ENCODE measurements around the gene TMEM38A.

The TMEM38A gene

GRCh38 chr19:16652854-16653253 is 8.1 kb upstream of the TMEM38A start:
- ChIA-PET POLR2A (no interaction called here), CTCF (no interaction called here)
- H3K4me3 ChIP-seq (ENCODE audit: low read depth, low read length): no peak overlapping the region
- H3K9me3 ChIP-seq (ENCODE audit: control insufficient read depth, insufficient read depth, low read depth, low read length): no peaks in the 10 kb centered on the region
- no peak overlapping the region for H3K27ac ChIP-seq (ENCODE audit: extremely low read depth, low read depth, low read length)
- TF ChIP-seq ZNF529 (tag by site-specific recombination; IDR thresholded peaks at IDR 0.05; ENCODE audit: insufficient replicate concordance) (no peak), REPIN1 (tag by site-specific recombination; IDR thresholded peaks at IDR 0.05; ENCODE audit: low read depth) (no peak), ZNF843 (tag by site-specific recombination; IDR thresholded peaks at IDR 0.05) (no peak), SETDB1 (IDR thresholded peaks at IDR 0.05; ENCODE audit: insufficient read length, low read length) (no peak), ZNF549 (tag by site-specific recombination; IDR thresholded peaks at IDR 0.05) (no peak), ZBTB6 (tag by site-specific recombination; IDR thresholded peaks at IDR 0.05) (no peak), ZNF169 (tag by site-specific recombination; IDR thresholded peaks at IDR 0.05) (no peak), ZNF19 (tag by site-specific recombination; IDR thresholded peaks at IDR 0.05; ENCODE audit: low read depth) (no peak), ZNF404 (tag by site-specific recombination; IDR thresholded peaks at IDR 0.05) (no peak), ZNF580 (tag by site-specific recombination; IDR thresholded peaks at IDR 0.05) (no peak), ZNF174 (tag by site-specific recombination; IDR thresholded peaks at IDR 0.05) (no peak), ZNF600 (tag by site-specific recombination; IDR thresholded peaks at IDR 0.05) (no peak), GLIS2 (tag by site-specific recombination; IDR thresholded peaks at IDR 0.05) (no peak), ZFP37 (tag by site-specific recombination; IDR thresholded peaks at IDR 0.05) (no peak), ZNF302 (tag by site-specific recombination; IDR thresholded peaks at IDR 0.05; ENCODE audit: low read depth) (no peak)
- TF ChIP-seq, protein P1, sequence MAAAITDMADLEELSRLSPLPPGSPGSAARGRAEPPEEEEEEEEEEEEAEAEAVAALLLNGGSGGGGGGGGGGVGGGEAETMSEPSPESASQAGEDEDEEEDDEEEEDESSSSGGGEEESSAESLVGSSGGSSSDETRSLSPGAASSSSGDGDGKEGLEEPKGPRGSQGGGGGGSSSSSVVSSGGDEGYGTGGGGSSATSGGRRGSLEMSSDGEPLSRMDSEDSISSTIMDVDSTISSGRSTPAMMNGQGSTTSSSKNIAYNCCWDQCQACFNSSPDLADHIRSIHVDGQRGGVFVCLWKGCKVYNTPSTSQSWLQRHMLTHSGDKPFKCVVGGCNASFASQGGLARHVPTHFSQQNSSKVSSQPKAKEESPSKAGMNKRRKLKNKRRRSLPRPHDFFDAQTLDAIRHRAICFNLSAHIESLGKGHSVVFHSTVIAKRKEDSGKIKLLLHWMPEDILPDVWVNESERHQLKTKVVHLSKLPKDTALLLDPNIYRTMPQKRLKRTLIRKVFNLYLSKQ (tag by site-specific recombination; IDR thresholded peaks at IDR 0.05; ENCODE audit: borderline replicate concordance): no peak
- no peaks in the 10 kb centered on the region for H3K4me1 ChIP-seq (ENCODE audit: control insufficient read depth, insufficient read depth, low read length)
- peaks cover 16 to 81% of the 10 kb centered on the region in 2 experiments for H3K36me3 ChIP-seq (ENCODE audit: control insufficient read depth in 2 of 2, insufficient read depth in 1 of 2, low read length in 2 of 2)

GRCh38 chr19:16654140-16654539 is 6.8 kb upstream of the TMEM38A start:
- Histone ChIP-seq H3K9me3 (ENCODE audit: control insufficient read depth, insufficient read depth, low read depth, low read length) (no peaks in the 10 kb centered on the region), H3K4me3 (ENCODE audit: low read depth, low read length) (no peak overlapping the region), H3K36me3 (ENCODE audit: control insufficient read depth in 2 of 2, insufficient read depth in 1 of 2, low read length in 2 of 2) (peaks cover 16 to 86% of the 10 kb centered on the region in 2 experiments), H3K27ac (ENCODE audit: extremely low read depth, low read depth, low read length) (no peak overlapping the region), H3K4me1 (ENCODE audit: control insufficient read depth, insufficient read depth, low read length) (no peaks in the 10 kb centered on the region)
- CTCF ChIA-PET: no interaction called here
- TF ChIP-seq SP2 (tag by site-specific recombination; IDR thresholded peaks at IDR 0.05): peak; percentile 33; the same call in 1 of the 2 replicates
- no peak for TF ChIP-seq ZNF510 (tag by site-specific recombination; IDR thresholded peaks at IDR 0.05; ENCODE audit: insufficient replicate concordance)
- POLR2A ChIA-PET: interaction anchor here (1.5 kb wide), 1 partner anchor 26 kb away, joined by 5 read pairs; the partner anchor contains the start of gene MED26

- H3K27ac ChIP-seq (ENCODE audit: extremely low read depth, low read depth, low read length): no peak overlapping the region
- ChIA-PET CTCF (no interaction called here), POLR2A (interaction anchor here (1.5 kb wide), 1 partner anchor 27 kb away, joined by 5 read pairs; the partner anchor contains the start of gene MED26)
- H3K4me1 ChIP-seq (ENCODE audit: control insufficient read depth, insufficient read depth, low read length): no peaks in the 10 kb centered on the region
- H3K36me3 ChIP-seq (ENCODE audit: control insufficient read depth in 2 of 2, insufficient read depth in 1 of 2, low read length in 2 of 2): peaks cover 16 to 84% of the 10 kb centered on the region in 2 experiments
- no peak for TF ChIP-seq ZNF521 (tag by site-specific recombination; IDR thresholded peaks at IDR 0.05)
- no peak for TF ChIP-seq SCRT2 (tag by site-specific recombination; IDR thresholded peaks at IDR 0.05)
- TF ChIP-seq ZNF530 (tag by site-specific recombination; IDR thresholded peaks at IDR 0.05; ENCODE audit: low read depth): no peak
- TF ChIP-seq ZNF510 (tag by site-specific recombination; IDR thresholded peaks at IDR 0.05; ENCODE audit: insufficient replicate concordance): no peak
- no peak for TF ChIP-seq PRDM2 (tag by site-specific recombination; IDR thresholded peaks at IDR 0.05; ENCODE audit: borderline replicate concordance)
- no peaks in the 10 kb centered on the region for H3K9me3 ChIP-seq (ENCODE audit: control insufficient read depth, insufficient read depth, low read depth, low read length)
- no peak overlapping the region for H3K4me3 ChIP-seq (ENCODE audit: low read depth, low read length)
These were observed 6.3 kb upstream of the TMEM38A start for GRCh38 chr19:16654627-16655026.

All from HEK293 (cell line).